HCT116 (cell line): ENCODE data around the gene HNRNPA1.

Experiments used
- CBX3 ChIP-seq: IDR thresholded peaks from 2 replicates; pipeline ENCODE4 v1.6.1; 2012; ENCODE audit warnings: low read depth
- EGR1 ChIP-seq: IDR thresholded peaks from 2 replicates; pipeline ENCODE4 v1.6.1; 2012; ENCODE audit warnings: low read depth
- ZNF274 ChIP-seq: fragments of 200-500 bp; sonication (Bioruptor generic); IDR thresholded peaks from 2 replicates; pipeline ENCODE4 v1.6.1; 2014; ENCODE audit warnings: mild to moderate bottlenecking, low read depth, low read length, inconsistent platforms

- no peak for TF ChIP-seq CBX3
- TF ChIP-seq EGR1 = no peak
- no peak for TF ChIP-seq ZNF274
Observed at GRCh38 chr12:54321363-54321762, 40.8 kb downstream of the HNRNPA1 start.
